ENCODE data around the gene ENPP3. TPM values are rescaled to one million over a fixed set of nuclear protein-coding genes. Genes with fewer than 3 reads are reported as not detected.
"Not testable (repeated sequence)": the region's sequence is repeated elsewhere in the genome, so short reads cannot be mapped to it uniquely, and the experiment has no call there.

ENPP3 gene
- total RNA-seq, 2 donors from 2014 or later, result 2.2 to 25.0 TPM

- no peak overlapping the region for H3K27ac ChIP-seq
- DNase-seq (ENCODE audit: low spot score), result peak; percentile 10
- no peak overlapping the region for H3K4me3 ChIP-seq
- 44% methylated on average over 2 of the region's 2 CpGs for WGBS
- H3K36me3 ChIP-seq, result no peaks in the 10 kb centered on the region
- no peaks in the 10 kb centered on the region for H3K9me3 ChIP-seq
- intact Hi-C loops (cut with DNase I), result loop anchor here (2.0 kb wide), 1 partner anchor 216 kb away; no protein-coding TSS in a partner anchor
- H3K27me3 ChIP-seq (replicated peaks; ENCODE audit: insufficient read depth), result no peaks in the 10 kb centered on the region
- H3K4me1 ChIP-seq (replicated peaks), result no peaks in the 10 kb centered on the region
- TF ChIP-seq POLR2A (IDR thresholded peaks at IDR 0.05) (no peak), CTCF (IDR thresholded peaks at IDR 0.05) (peak in 3 of 4 experiments; percentile 39 to 64 (median 59))
Observed at GRCh38 chr6:131694832-131695426, 57.8 kb downstream of the ENPP3 start.

- H3K27me3 ChIP-seq (replicated peaks; ENCODE audit: insufficient read depth), result no peaks in the 10 kb centered on the region
- no peaks in the 10 kb centered on the region for H3K4me1 ChIP-seq (replicated peaks)
- H3K9me3 ChIP-seq, result no peaks in the 10 kb centered on the region
- 97% methylated on average over 7 of the region's 7 CpGs for WGBS
- H3K27ac ChIP-seq, result no peak overlapping the region
- no peaks in the 10 kb centered on the region for H3K36me3 ChIP-seq
- intact Hi-C loops (cut with DNase I), result no loop called here
- no peak overlapping the region for H3K4me3 ChIP-seq
- TF ChIP-seq POLR2AphosphoS5 (IDR thresholded peaks at IDR 0.05), result no peak
- no peak for DNase-seq (ENCODE audit: low spot score)
Observed at GRCh38 chr6:131696956-131697355, 59.9 kb downstream of the ENPP3 start.

- DNase-seq (ENCODE audit: low spot score); intact Hi-C loops (cut with DNase I): not testable (repeated sequence)
- WGBS, result no CpG with 5 or more reads among the region's 14 CpGs
Observed at GRCh38 chr6:131700851-131701250, 63.7 kb downstream of the ENPP3 start.

GRCh38 chr6:131703905-131704304 lies 66.8 kb downstream of the ENPP3 start:
- DNase-seq (ENCODE audit: low spot score); H3K4me3 ChIP-seq; H3K27ac ChIP-seq; H3K27me3 ChIP-seq (replicated peaks; ENCODE audit: insufficient read depth); intact Hi-C loops (cut with DNase I); H3K36me3 ChIP-seq; H3K4me1 ChIP-seq (replicated peaks); H3K9me3 ChIP-seq: not testable (repeated sequence)
- WGBS, result no CpG with 5 or more reads among the region's 2 CpGs

More at GRCh38 chr6:131700851-131701250, 63.7 kb downstream of the ENPP3 start:
- not testable (repeated sequence) for H3K9me3 ChIP-seq; H3K4me3 ChIP-seq; H3K27ac ChIP-seq; H3K4me1 ChIP-seq (replicated peaks); H3K27me3 ChIP-seq (replicated peaks; ENCODE audit: insufficient read depth); H3K36me3 ChIP-seq

- H3K36me3 ChIP-seq; H3K27ac ChIP-seq; H3K4me3 ChIP-seq; intact Hi-C loops (cut with DNase I); H3K27me3 ChIP-seq (replicated peaks; ENCODE audit: insufficient read depth); H3K9me3 ChIP-seq; DNase-seq (ENCODE audit: low spot score); H3K4me1 ChIP-seq (replicated peaks): not testable (repeated sequence)
- 97% methylated on average over 5 of the region's 18 CpGs for WGBS
Observed at GRCh38 chr6:131710917-131711316, 73.8 kb downstream of the ENPP3 start, which contains the start of gene CTAGE9. Gene CTAGE9 (minus strand): TSS chr6:131711017. CDS start chr6:131711017, 0 bp downstream.

- DNase-seq (ENCODE audit: low spot score); intact Hi-C loops (cut with DNase I); H3K27me3 ChIP-seq (replicated peaks; ENCODE audit: insufficient read depth); H3K4me3 ChIP-seq; H3K27ac ChIP-seq; H3K36me3 ChIP-seq; H3K4me1 ChIP-seq (replicated peaks); H3K9me3 ChIP-seq: not testable (repeated sequence)
- WGBS, result 92% methylated on average over 2 of the region's 6 CpGs
Observed at GRCh38 chr6:131715567-131715966, 78.5 kb downstream of the ENPP3 start.

GRCh38 chr6:131717836-131718542 lies 80.9 kb downstream of the ENPP3 start:
- H3K9me3 ChIP-seq, result no peaks in the 10 kb centered on the region
- no peak for DNase-seq (ENCODE audit: low spot score)
- H3K27ac ChIP-seq, result no peak overlapping the region
- H3K4me3 ChIP-seq, result no peak overlapping the region
- 81% methylated on average over 3 of the region's 3 CpGs for WGBS
- no peaks in the 10 kb centered on the region for H3K4me1 ChIP-seq (replicated peaks)
- H3K27me3 ChIP-seq (replicated peaks; ENCODE audit: insufficient read depth), result no peaks in the 10 kb centered on the region
- TF ChIP-seq POLR2A (IDR thresholded peaks at IDR 0.05), result no peak
- no peak for TF ChIP-seq CTCF (IDR thresholded peaks at IDR 0.05)
- no peak for TF ChIP-seq POLR2AphosphoS5 (IDR thresholded peaks at IDR 0.05)
- intact Hi-C loops (cut with DNase I), result no loop called here
- no peaks in the 10 kb centered on the region for H3K36me3 ChIP-seq
